ENCODE measurements around the gene DLG2. TPM values are rescaled to one million over a fixed set of nuclear protein-coding genes. Genes with fewer than 3 reads are reported as not detected.
A peak's percentile ranks its signal among the peaks of the same experiment; 100 is the strongest.

DLG2 gene
- total and polyA plus RNA-seq, 2 of the 8 experiments (the other 6 are each of a cell fraction or from before 2014, with no cell fraction given): 1.7 to 14.3 TPM

GRCh38 chr11:84691830-84692229 is 935.3 kb downstream of the DLG2 start (continued):
- TF ChIP-seq, protein P1, sequence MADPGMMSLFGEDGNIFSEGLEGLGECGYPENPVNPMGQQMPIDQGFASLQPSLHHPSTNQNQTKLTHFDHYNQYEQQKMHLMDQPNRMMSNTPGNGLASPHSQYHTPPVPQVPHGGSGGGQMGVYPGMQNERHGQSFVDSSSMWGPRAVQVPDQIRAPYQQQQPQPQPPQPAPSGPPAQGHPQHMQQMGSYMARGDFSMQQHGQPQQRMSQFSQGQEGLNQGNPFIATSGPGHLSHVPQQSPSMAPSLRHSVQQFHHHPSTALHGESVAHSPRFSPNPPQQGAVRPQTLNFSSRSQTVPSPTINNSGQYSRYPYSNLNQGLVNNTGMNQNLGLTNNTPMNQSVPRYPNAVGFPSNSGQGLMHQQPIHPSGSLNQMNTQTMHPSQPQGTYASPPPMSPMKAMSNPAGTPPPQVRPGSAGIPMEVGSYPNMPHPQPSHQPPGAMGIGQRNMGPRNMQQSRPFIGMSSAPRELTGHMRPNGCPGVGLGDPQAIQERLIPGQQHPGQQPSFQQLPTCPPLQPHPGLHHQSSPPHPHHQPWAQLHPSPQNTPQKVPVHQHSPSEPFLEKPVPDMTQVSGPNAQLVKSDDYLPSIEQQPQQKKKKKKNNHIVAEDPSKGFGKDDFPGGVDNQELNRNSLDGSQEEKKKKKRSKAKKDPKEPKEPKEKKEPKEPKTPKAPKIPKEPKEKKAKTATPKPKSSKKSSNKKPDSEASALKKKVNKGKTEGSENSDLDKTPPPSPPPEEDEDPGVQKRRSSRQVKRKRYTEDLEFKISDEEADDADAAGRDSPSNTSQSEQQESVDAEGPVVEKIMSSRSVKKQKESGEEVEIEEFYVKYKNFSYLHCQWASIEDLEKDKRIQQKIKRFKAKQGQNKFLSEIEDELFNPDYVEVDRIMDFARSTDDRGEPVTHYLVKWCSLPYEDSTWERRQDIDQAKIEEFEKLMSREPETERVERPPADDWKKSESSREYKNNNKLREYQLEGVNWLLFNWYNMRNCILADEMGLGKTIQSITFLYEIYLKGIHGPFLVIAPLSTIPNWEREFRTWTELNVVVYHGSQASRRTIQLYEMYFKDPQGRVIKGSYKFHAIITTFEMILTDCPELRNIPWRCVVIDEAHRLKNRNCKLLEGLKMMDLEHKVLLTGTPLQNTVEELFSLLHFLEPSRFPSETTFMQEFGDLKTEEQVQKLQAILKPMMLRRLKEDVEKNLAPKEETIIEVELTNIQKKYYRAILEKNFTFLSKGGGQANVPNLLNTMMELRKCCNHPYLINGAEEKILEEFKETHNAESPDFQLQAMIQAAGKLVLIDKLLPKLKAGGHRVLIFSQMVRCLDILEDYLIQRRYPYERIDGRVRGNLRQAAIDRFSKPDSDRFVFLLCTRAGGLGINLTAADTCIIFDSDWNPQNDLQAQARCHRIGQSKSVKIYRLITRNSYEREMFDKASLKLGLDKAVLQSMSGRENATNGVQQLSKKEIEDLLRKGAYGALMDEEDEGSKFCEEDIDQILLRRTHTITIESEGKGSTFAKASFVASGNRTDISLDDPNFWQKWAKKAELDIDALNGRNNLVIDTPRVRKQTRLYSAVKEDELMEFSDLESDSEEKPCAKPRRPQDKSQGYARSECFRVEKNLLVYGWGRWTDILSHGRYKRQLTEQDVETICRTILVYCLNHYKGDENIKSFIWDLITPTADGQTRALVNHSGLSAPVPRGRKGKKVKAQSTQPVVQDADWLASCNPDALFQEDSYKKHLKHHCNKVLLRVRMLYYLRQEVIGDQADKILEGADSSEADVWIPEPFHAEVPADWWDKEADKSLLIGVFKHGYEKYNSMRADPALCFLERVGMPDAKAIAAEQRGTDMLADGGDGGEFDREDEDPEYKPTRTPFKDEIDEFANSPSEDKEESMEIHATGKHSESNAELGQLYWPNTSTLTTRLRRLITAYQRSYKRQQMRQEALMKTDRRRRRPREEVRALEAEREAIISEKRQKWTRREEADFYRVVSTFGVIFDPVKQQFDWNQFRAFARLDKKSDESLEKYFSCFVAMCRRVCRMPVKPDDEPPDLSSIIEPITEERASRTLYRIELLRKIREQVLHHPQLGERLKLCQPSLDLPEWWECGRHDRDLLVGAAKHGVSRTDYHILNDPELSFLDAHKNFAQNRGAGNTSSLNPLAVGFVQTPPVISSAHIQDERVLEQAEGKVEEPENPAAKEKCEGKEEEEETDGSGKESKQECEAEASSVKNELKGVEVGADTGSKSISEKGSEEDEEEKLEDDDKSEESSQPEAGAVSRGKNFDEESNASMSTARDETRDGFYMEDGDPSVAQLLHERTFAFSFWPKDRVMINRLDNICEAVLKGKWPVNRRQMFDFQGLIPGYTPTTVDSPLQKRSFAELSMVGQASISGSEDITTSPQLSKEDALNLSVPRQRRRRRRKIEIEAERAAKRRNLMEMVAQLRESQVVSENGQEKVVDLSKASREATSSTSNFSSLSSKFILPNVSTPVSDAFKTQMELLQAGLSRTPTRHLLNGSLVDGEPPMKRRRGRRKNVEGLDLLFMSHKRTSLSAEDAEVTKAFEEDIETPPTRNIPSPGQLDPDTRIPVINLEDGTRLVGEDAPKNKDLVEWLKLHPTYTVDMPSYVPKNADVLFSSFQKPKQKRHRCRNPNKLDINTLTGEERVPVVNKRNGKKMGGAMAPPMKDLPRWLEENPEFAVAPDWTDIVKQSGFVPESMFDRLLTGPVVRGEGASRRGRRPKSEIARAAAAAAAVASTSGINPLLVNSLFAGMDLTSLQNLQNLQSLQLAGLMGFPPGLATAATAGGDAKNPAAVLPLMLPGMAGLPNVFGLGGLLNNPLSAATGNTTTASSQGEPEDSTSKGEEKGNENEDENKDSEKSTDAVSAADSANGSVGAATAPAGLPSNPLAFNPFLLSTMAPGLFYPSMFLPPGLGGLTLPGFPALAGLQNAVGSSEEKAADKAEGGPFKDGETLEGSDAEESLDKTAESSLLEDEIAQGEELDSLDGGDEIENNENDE (IDR thresholded peaks at IDR 0.05; ENCODE audit: insufficient replicate concordance, low read length): peak; percentile 74
- TF ChIP-seq TEAD4 (IDR thresholded peaks at IDR 0.05; ENCODE audit: low read depth, low read length): peak; percentile 100
- TF ChIP-seq CREB1 (IDR thresholded peaks at IDR 0.05): no peak
- peak in 1 of 2 experiments; percentile 3 for TF ChIP-seq BCL11A (IDR thresholded peaks at IDR 0.05; ENCODE audit: low read depth in 2 of 2, low read length in 2 of 2)
- peak; percentile 77; the same call in 1 of the 2 replicates for TF ChIP-seq SP1 (IDR thresholded peaks at IDR 0.05; ENCODE audit: low read depth, low read length)
- TF ChIP-seq CHD2 (IDR thresholded peaks at IDR 0.05; ENCODE audit: low read length): 0 out of 2 replicates have a peak, but pooled peaks have one; percentile 44
- no peak for TF ChIP-seq SIX5 (IDR thresholded peaks at IDR 0.05; ENCODE audit: low read depth, low read length)
- TF ChIP-seq HDAC6 (IDR thresholded peaks at IDR 0.05; ENCODE audit: low read depth, low read length): no peak
- peak in 1 of 2 experiments; percentile 63; a peak in 1 of 3 replicates for TF ChIP-seq EP300 (IDR thresholded peaks at IDR 0.05; ENCODE audit: borderline replicate concordance in 1 of 2, low read depth in 2 of 2, low read length in 2 of 2)
- TF ChIP-seq ASH2L (IDR thresholded peaks at IDR 0.05; ENCODE audit: low read length): peak; percentile 44
- 0 out of 2 replicates have a peak, but pooled peaks have one; percentile 40 for TF ChIP-seq TCF12 (IDR thresholded peaks at IDR 0.05; ENCODE audit: low read depth, low read length)
- 0 out of 2 replicates have a peak, but pooled peaks have one; percentile 30 for TF ChIP-seq JUND (IDR thresholded peaks at IDR 0.05; ENCODE audit: low read length)
- no peak for TF ChIP-seq RXRA (IDR thresholded peaks at IDR 0.05; ENCODE audit: insufficient read depth, low read depth, low read length)
